22Rv1 (cell line): ENCODE results near the gene MYMK.

Experiments
- H3K27ac ChIP-seq: fragments of 450-650 bp; 2 replicates; pipeline ENCODE4 v1.5.1; 2017
- ZFX ChIP-seq: fragments of 450-650 bp; IDR thresholded peaks from 2 replicates; pipeline ENCODE4 v1.6.1; 2017; ENCODE audit warnings: antibody characterized with exemption, borderline replicate concordance
- TF ChIP-seq, protein P1 (sequence below): fragments of 450-650 bp; IDR thresholded peaks from 2 replicates; pipeline ENCODE4 v1.5.1; 2017; ENCODE audit warnings: mild to moderate bottlenecking

MYMK gene

GRCh38 chr9:133523106-133523505, 1.7 kb downstream of the MYMK start:
- H3K27ac ChIP-seq = no peak overlapping the region
- TF ChIP-seq, protein P1, sequence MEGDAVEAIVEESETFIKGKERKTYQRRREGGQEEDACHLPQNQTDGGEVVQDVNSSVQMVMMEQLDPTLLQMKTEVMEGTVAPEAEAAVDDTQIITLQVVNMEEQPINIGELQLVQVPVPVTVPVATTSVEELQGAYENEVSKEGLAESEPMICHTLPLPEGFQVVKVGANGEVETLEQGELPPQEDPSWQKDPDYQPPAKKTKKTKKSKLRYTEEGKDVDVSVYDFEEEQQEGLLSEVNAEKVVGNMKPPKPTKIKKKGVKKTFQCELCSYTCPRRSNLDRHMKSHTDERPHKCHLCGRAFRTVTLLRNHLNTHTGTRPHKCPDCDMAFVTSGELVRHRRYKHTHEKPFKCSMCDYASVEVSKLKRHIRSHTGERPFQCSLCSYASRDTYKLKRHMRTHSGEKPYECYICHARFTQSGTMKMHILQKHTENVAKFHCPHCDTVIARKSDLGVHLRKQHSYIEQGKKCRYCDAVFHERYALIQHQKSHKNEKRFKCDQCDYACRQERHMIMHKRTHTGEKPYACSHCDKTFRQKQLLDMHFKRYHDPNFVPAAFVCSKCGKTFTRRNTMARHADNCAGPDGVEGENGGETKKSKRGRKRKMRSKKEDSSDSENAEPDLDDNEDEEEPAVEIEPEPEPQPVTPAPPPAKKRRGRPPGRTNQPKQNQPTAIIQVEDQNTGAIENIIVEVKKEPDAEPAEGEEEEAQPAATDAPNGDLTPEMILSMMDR = no peak
- no peak for TF ChIP-seq ZFX

DNA sequence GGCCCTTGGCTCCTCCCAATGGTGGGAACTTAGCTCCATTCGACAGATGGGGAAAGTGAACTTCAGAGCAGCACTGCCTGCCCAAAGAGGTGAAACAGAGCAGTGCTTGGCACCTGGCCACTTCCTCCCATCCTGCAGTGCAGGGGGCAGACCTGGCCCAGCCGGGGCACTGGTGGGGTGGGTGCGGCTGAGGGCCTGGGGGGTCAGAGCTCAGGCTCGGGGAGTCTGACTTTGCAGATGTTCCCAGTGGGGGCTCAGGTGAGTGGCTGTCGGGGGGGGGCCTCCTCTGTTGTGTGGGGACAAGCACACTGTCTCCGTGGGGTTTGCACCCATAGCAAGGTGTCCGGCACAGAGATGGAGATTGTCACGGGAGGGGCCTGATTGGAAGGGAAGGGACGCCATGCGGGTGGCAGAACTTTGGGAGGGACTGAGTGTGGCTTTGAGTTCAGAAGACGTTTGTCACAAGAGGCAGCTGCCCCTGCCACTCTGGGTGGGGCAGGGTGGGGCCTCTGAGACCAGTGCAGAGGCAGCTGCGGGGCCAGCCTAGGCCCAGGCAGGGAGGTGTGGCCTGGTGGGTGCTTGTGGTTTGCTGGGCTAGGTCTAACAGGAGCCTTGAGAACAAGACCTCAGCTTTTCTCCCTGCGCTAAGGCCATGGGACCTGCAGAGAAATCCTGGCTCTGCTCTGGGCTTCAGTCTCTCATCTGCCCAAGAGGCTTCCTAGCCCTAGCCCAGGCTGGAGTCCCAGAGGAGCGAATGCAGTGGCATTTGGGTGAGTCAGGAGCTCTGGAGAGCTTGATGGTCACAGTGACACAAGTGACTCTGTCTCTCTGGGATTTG, 2.5 kb downstream of the MYMK start:
- TF ChIP-seq ZFX = no peak
- TF ChIP-seq, protein P1 = no peak
- no peak overlapping the region for H3K27ac ChIP-seq

GRCh38 chr9:133521122-133522072, 3.4 kb downstream of the MYMK start:
- H3K27ac ChIP-seq = no peak overlapping the region
- TF ChIP-seq, protein P1 = no peak
- TF ChIP-seq ZFX = no peak

DNA sequence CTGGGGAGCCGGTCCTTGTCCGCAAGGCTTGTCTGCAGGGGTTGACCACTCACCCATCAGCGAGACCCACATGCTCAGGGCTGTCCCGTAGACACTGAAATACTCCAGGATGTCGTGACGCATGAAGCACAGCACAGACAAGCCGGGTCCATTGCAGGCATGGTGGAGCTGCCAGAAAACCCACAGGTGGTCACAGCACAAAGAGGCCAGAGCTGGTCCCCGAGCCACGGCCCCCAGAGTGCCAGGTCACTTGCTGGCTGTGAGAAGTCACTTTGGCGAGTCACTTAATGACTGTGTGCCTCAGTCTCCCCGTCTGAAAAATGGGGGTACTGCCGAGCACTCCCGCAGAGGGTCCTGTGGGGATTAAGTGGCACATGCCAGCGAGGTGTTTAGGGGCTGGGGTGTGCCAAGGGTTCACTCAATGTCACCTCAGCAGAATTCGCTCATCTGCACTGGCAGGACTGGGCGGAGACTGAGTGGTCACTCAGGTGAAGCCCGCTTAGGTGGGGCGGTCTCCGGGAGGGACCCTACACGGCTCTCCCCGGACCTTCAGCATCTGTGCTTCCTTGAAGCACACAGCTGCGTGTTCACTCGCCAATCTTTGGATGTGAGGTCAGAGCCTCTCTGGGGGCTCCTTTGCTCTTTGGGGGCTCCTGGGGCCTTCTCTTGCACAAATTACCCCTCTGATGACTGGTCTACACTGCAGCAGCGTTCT, 4.5 kb downstream of the MYMK start:
- TF ChIP-seq, protein P1 = no peak
- no peak for TF ChIP-seq ZFX
- H3K27ac ChIP-seq = no peak overlapping the region

- TF ChIP-seq ZFX = no peak
- TF ChIP-seq, protein P1 = no peak
- no peak overlapping the region for H3K27ac ChIP-seq
Observed at GRCh38 chr9:133519693-133520092, 5.1 kb downstream of the MYMK start.

- H3K27ac ChIP-seq = no peak overlapping the region
- TF ChIP-seq ZFX = no peak
- TF ChIP-seq, protein P1 = no peak
Observed at GRCh38 chr9:133518706-133519449, 5.9 kb downstream of the MYMK start.
